ENCODE measurements around the gene STK10.

DNA sequence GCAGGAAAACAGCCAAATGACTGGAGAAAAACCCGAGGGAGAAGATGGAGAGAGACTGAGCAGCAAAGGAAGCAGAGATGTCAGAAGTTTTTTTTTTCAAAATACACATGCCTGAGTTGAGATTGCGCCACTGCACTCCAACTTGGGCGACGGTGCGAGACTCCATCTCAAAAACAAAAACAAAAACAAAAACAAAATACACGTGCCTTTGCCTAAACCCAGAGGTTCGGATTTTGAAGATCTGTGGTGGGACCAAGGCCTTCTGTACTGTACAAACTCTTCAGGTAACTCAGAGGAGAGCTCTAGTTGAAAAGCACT lies 142.8 kb downstream of the STK10 start:
- TF ChIP-seq EZH2phosphoT487 (IDR thresholded peaks at IDR 0.05; ENCODE audit: insufficient read depth, low read depth): no peak
- TF ChIP-seq EZH2 (IDR thresholded peaks at IDR 0.05; ENCODE audit: insufficient read depth, poor library complexity, severe bottlenecking): no peak
